Prostate gland (tissue), 2 donors: ENCODE results near the gene PDGFA.

ENCODE experiments used
- POLR2A ChIP-seq: fragments of 450-650 bp; IDR thresholded peaks from one replicate; pipeline ENCODE4 v1.6.1; 2016; ENCODE audit warnings: antibody characterized with exemption, mild to moderate bottlenecking
- POLR2AphosphoS5 ChIP-seq: sonication (generic); formaldehyde crosslinking; IDR thresholded peaks from one replicate; pipeline ENCODE4 v1.6.1; 2017; ENCODE audit warnings: antibody characterized with exemption
- TF ChIP-seq, protein P1 (sequence below), 4 experiments: fragments of 200-600 bp in 2 of 4; fragments of 450-650 bp in 2 of 4; sonication (generic) in 2 of 4; IDR thresholded peaks; 1 replicate in 3 of 4; 2 replicates in 1 of 4; pipeline ENCODE4 v1.5.1; 2016 to 2019; ENCODE audit warnings: antibody characterized with exemption in 4 of 4, mild to moderate bottlenecking in 2 of 4, moderate library complexity in 2 of 4

DNA sequence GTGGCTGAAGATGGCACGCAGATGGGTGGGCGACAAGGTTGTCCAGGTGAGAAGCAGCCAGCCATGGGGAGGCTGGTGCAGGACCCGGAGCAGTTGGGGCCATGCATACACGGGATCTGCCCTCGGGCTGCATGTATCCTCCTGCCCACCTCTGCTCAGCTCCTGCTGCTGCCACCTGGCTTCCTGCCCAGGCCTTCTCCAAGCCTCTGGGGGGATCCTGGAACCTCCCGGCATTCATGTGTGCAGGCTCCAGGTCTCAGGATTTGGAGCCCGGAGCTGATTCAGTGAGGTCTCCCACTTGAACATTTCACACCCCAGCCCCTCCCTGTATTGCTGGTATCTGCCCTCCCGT is 27.0 kb downstream of the PDGFA start:
- no peak for TF ChIP-seq POLR2A
- TF ChIP-seq, protein P1, sequence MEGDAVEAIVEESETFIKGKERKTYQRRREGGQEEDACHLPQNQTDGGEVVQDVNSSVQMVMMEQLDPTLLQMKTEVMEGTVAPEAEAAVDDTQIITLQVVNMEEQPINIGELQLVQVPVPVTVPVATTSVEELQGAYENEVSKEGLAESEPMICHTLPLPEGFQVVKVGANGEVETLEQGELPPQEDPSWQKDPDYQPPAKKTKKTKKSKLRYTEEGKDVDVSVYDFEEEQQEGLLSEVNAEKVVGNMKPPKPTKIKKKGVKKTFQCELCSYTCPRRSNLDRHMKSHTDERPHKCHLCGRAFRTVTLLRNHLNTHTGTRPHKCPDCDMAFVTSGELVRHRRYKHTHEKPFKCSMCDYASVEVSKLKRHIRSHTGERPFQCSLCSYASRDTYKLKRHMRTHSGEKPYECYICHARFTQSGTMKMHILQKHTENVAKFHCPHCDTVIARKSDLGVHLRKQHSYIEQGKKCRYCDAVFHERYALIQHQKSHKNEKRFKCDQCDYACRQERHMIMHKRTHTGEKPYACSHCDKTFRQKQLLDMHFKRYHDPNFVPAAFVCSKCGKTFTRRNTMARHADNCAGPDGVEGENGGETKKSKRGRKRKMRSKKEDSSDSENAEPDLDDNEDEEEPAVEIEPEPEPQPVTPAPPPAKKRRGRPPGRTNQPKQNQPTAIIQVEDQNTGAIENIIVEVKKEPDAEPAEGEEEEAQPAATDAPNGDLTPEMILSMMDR (IDR thresholded peaks at IDR 0.05), result no peak
- TF ChIP-seq POLR2AphosphoS5, result no peak
